HFF-Myc (cell line): ENCODE results near the gene TSBP1.
"Not testable (repeated sequence)": the region's sequence is repeated elsewhere in the genome, so short reads cannot be mapped to it uniquely, and the experiment has no call there.

Experiments used
- DNase-seq: peaks from one replicate; pipeline ENCODE4 v3.0.0-alpha.2; 2011; ENCODE audit warnings: low read depth; ENCODE audit errors: extremely low read depth
- H3K4me3 ChIP-seq: replicated peaks from 2 replicates; pipeline ENCODE4 v1.5.1; 2011; ENCODE audit warnings: low read depth, mild to moderate bottlenecking, control low read depth, low read length
- CTCF ChIP-seq: IDR thresholded peaks from 2 replicates; pipeline ENCODE4 v1.5.1; 2012; ENCODE audit warnings: mild to moderate bottlenecking, low read depth, low read length, control low read depth; ENCODE audit errors: missing control alignments

TSBP1 gene

GRCh38 chr6:32379545-32379944, 7.8 kb upstream of the TSBP1 start:
- H3K4me3 ChIP-seq: no peak overlapping the region
- TF ChIP-seq CTCF: no peak
- DNase-seq: no peak

- H3K4me3 ChIP-seq: no peak overlapping the region
- TF ChIP-seq CTCF: no peak
- no peak for DNase-seq
Observed at GRCh38 chr6:32375739-32376529, 4.2 kb upstream of the TSBP1 start.

- no peak overlapping the region for H3K4me3 ChIP-seq
- DNase-seq: no peak
- no peak for TF ChIP-seq CTCF
Observed at GRCh38 chr6:32371229-32371628, 474 bp downstream of the TSBP1 start.

GRCh38 chr6:32370505-32370904, 1.2 kb downstream of the TSBP1 start:
- TF ChIP-seq CTCF: no peak
- no peak for DNase-seq
- H3K4me3 ChIP-seq: no peak overlapping the region

- H3K4me3 ChIP-seq: no peak overlapping the region
- TF ChIP-seq CTCF: no peak
- peak; percentile 32 for DNase-seq
Observed at GRCh38 chr6:32369660-32370059, 2.0 kb downstream of the TSBP1 start.

- no peak for DNase-seq
- no peak overlapping the region for H3K4me3 ChIP-seq
- no peak for TF ChIP-seq CTCF
Observed at GRCh38 chr6:32367644-32368043, 4.1 kb downstream of the TSBP1 start.

GRCh38 chr6:32359225-32359624, 12.5 kb downstream of the TSBP1 start:
- not testable (repeated sequence) for H3K4me3 ChIP-seq, DNase-seq

- DNase-seq, H3K4me3 ChIP-seq: not testable (repeated sequence)
Observed at GRCh38 chr6:32358548-32358947, 13.2 kb downstream of the TSBP1 start.
